ENCODE measurements around the gene SPATA31E1.
"Not testable (repeated sequence)": the region's sequence is repeated elsewhere in the genome, so short reads cannot be mapped to it uniquely, and the experiment has no call there.

The SPATA31E1 gene

DNA sequence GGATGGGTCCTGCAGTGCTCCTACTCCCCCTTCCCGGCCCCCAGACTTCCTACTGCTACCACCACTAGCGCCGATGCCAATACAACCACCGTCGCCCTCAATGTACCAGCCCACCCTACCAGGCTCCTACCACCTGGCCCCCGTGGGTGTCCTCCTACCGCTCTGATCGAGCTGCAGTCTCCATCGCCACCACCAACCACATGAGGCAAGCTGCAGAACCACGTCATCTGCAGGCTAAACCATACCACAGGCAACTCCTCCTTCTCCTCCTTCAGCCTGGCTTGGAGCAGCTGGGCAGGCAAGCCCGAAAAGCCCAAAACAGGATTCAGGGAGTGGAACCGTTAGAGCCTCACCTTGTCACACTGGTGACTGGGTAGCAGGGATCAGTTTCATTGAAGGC is 54.7 kb downstream of the SPATA31E1 start:
- not testable (repeated sequence) for H3K27me3 ChIP-seq (ENCODE audit: control insufficient read depth, insufficient read depth, low read length); H3K4me1 ChIP-seq (ENCODE audit: control insufficient read depth, insufficient read depth, low read length); H3K27ac ChIP-seq (ENCODE audit: low read depth, low read length); H3K9me3 ChIP-seq (ENCODE audit: control insufficient read depth, insufficient read depth, low read length); H3K9ac ChIP-seq (ENCODE audit: low read depth, low read length); H3K36me3 ChIP-seq (ENCODE audit: control insufficient read depth, insufficient read depth, low read length); H3K4me3 ChIP-seq (ENCODE audit: low read depth, low read length)

- H3K27ac ChIP-seq (ENCODE audit: low read depth, low read length); H3K36me3 ChIP-seq (ENCODE audit: control insufficient read depth, insufficient read depth, low read length); H3K4me3 ChIP-seq (ENCODE audit: low read depth, low read length); H3K9ac ChIP-seq (ENCODE audit: low read depth, low read length); H3K9me3 ChIP-seq (ENCODE audit: control insufficient read depth, insufficient read depth, low read length); H3K4me1 ChIP-seq (ENCODE audit: control insufficient read depth, insufficient read depth, low read length); H3K27me3 ChIP-seq (ENCODE audit: control insufficient read depth, insufficient read depth, low read length): not testable (repeated sequence)
Measured at GRCh38 chr9:87937918-87938317, 55.2 kb downstream of the SPATA31E1 start.

DNA sequence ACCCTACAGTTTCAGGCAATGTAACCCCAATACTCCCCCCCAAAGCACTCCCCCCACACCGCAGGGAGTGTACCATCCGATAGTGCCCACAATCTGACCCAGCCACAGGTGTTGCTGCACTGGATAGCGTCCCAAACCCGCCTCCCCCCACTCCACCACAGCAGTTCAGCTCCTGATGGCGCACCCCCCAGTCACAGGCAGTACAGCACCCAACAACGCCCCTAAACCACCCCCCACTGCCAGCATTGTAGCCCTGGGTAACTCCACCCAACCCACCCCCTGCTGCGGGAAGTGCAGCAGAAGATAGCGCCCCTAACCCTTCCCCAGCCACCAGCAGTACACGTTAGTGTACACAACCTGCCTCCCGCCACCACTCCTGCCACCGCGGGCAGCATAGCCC is 55.7 kb downstream of the SPATA31E1 start:
- H3K27ac ChIP-seq (ENCODE audit: low read depth, low read length); H3K4me3 ChIP-seq (ENCODE audit: low read depth, low read length); H3K4me1 ChIP-seq (ENCODE audit: control insufficient read depth, insufficient read depth, low read length); H3K9ac ChIP-seq (ENCODE audit: low read depth, low read length); H3K27me3 ChIP-seq (ENCODE audit: control insufficient read depth, insufficient read depth, low read length); H3K9me3 ChIP-seq (ENCODE audit: control insufficient read depth, insufficient read depth, low read length); H3K36me3 ChIP-seq (ENCODE audit: control insufficient read depth, insufficient read depth, low read length): not testable (repeated sequence)

Data from HUES48 (cell line).